ENCODE data around the gene ERG. TPM values are rescaled to one million over a fixed set of nuclear protein-coding genes. Genes with fewer than 3 reads are reported as not detected.

Gene ERG
- polyA plus RNA-seq, 1 experiment = not detected

- no peak for TF ChIP-seq CTCF (IDR thresholded peaks at IDR 0.05; ENCODE audit: low read depth, low read length)
- DNase-seq (ENCODE audit: low read depth, low spot score) = no peak
- ChIA-PET POLR2A (no interaction called here), CTCF (interaction anchor here (1.5 kb wide), 1 partner anchor 14 kb away, joined by 3 read pairs; no protein-coding TSS in a partner anchor)
- no peak overlapping the region for H3K27ac ChIP-seq (ENCODE audit: low read depth, low read length)
- H3K9me3 ChIP-seq (ENCODE audit: control insufficient read depth, insufficient read depth, low read length) = no peaks in the 10 kb centered on the region
- H3K4me3 ChIP-seq (ENCODE audit: low read depth, low read length) = no peak overlapping the region
- H3K27me3 ChIP-seq (ENCODE audit: control insufficient read depth, insufficient read depth, low read length) = peaks cover 15% of the 10 kb centered on the region
Measured at GRCh38 chr21:38491536-38491935, 6.7 kb downstream of the ERG start.

GRCh38 chr21:38490411-38491020, 7.8 kb downstream of the ERG start:
- DNase-seq (ENCODE audit: low read depth, low spot score) = no peak
- POLR2A ChIA-PET = no interaction called here
- TF ChIP-seq CTCF (IDR thresholded peaks at IDR 0.05; ENCODE audit: low read depth, low read length) = no peak
- Histone ChIP-seq H3K27ac (ENCODE audit: low read depth, low read length) (no peak overlapping the region), H3K4me3 (ENCODE audit: low read depth, low read length) (no peak overlapping the region), H3K27me3 (ENCODE audit: control insufficient read depth, insufficient read depth, low read length) (peaks cover 15% of the 10 kb centered on the region), H3K9me3 (ENCODE audit: control insufficient read depth, insufficient read depth, low read length) (no peaks in the 10 kb centered on the region)
- CTCF ChIA-PET = no interaction called here

GRCh38 chr21:38489729-38490128, 8.5 kb downstream of the ERG start:
- no peak for DNase-seq (ENCODE audit: low read depth, low spot score)
- no peak for TF ChIP-seq CTCF (IDR thresholded peaks at IDR 0.05; ENCODE audit: low read depth, low read length)
- no peak overlapping the region for H3K4me3 ChIP-seq (ENCODE audit: low read depth, low read length)
- CTCF ChIA-PET = interaction anchor here (0.5 kb wide), 1 partner anchor 1227 kb away, joined by 4 read pairs; no protein-coding TSS in a partner anchor
- POLR2A ChIA-PET = no interaction called here
- peaks cover 10% of the 10 kb centered on the region for H3K27me3 ChIP-seq (ENCODE audit: control insufficient read depth, insufficient read depth, low read length)
- H3K9me3 ChIP-seq (ENCODE audit: control insufficient read depth, insufficient read depth, low read length) = no peaks in the 10 kb centered on the region
- H3K27ac ChIP-seq (ENCODE audit: low read depth, low read length) = no peak overlapping the region

GRCh38 chr21:38489271-38489652, 9.0 kb downstream of the ERG start:
- Histone ChIP-seq H3K27ac (ENCODE audit: low read depth, low read length) (no peak overlapping the region), H3K4me3 (ENCODE audit: low read depth, low read length) (no peak overlapping the region), H3K9me3 (ENCODE audit: control insufficient read depth, insufficient read depth, low read length) (no peaks in the 10 kb centered on the region), H3K27me3 (ENCODE audit: control insufficient read depth, insufficient read depth, low read length) (peaks cover 10% of the 10 kb centered on the region)
- DNase-seq (ENCODE audit: low read depth, low spot score) = no peak
- TF ChIP-seq CTCF (IDR thresholded peaks at IDR 0.05; ENCODE audit: low read depth, low read length) = no peak
- ChIA-PET CTCF (interaction anchor here (0.5 kb wide), 1 partner anchor 1228 kb away, joined by 4 read pairs; no protein-coding TSS in a partner anchor), POLR2A (no interaction called here)

- Histone ChIP-seq H3K4me3 (ENCODE audit: low read depth, low read length) (no peak overlapping the region), H3K9me3 (ENCODE audit: control insufficient read depth, insufficient read depth, low read length) (no peaks in the 10 kb centered on the region), H3K27ac (ENCODE audit: low read depth, low read length) (no peak overlapping the region), H3K27me3 (ENCODE audit: control insufficient read depth, insufficient read depth, low read length) (peaks cover 10% of the 10 kb centered on the region)
- POLR2A ChIA-PET = no interaction called here
- DNase-seq (ENCODE audit: low read depth, low spot score) = no peak
- CTCF ChIA-PET = no interaction called here
- no peak for TF ChIP-seq CTCF (IDR thresholded peaks at IDR 0.05; ENCODE audit: low read depth, low read length)
Measured at GRCh38 chr21:38488640-38489270, 9.5 kb downstream of the ERG start.
